Breast epithelium (tissue), 4 donors: Measurements from ENCODE around the gene ACBD7. TPM values are rescaled to one million over a fixed set of nuclear protein-coding genes. Genes with fewer than 3 reads are reported as not detected.

ENCODE experiments used
- DNase-seq, 2 donors: peaks; one replicate each; pipeline ENCODE4 v3.0.0-alpha.2; 2019; ENCODE audit warnings: low spot score in 2 of 2
- H3K27ac ChIP-seq, 2 donors: fragments of 200-600 bp; sonication (generic) in 1 of 2; one replicate each; pipeline ENCODE4 v1.5.1; 2016 to 2019; ENCODE audit warnings: mild to moderate bottlenecking in 1 of 2
- H3K27me3 ChIP-seq, 2 donors: fragments of 200-600 bp; sonication (generic) in 1 of 2; one replicate each; pipeline versions ENCODE4 v1.5.1 to v1.6.0; 2017 to 2019; ENCODE audit warnings: control low read depth in 1 of 2, mild to moderate bottlenecking in 1 of 2
- H3K36me3 ChIP-seq: fragments of 200-600 bp; one replicate; pipeline ENCODE4 v1.5.1; 2019
- H3K4me1 ChIP-seq, 2 donors: fragments of 200-600 bp; sonication (generic); one replicate each; pipeline ENCODE4 v1.5.1; 2016 to 2019; ENCODE audit warnings: control low read depth in 1 of 2
- H3K4me3 ChIP-seq, 3 donors: fragments of 200-600 bp; sonication (generic); 1 replicate in 2 of 3; 2 replicates in 1 of 3; pipeline ENCODE4 v1.5.1; 2016 to 2019; ENCODE audit warnings: mild to moderate bottlenecking in 3 of 3, moderate library complexity in 2 of 3
- H3K9me3 ChIP-seq, 2 donors: fragments of 200-600 bp; sonication (generic) in 1 of 2; one replicate each; pipeline ENCODE4 v1.5.1; 2016 to 2019; ENCODE audit warnings: control low read depth in 1 of 2
- POLR2A ChIP-seq: fragments of 450-650 bp; IDR thresholded peaks from one replicate; pipeline ENCODE4 v1.6.1; 2016; ENCODE audit warnings: antibody characterized with exemption, mild to moderate bottlenecking, moderate library complexity
- POLR2AphosphoS5 ChIP-seq, 3 donors: sonication (generic); formaldehyde crosslinking; IDR thresholded peaks; one replicate each; pipeline ENCODE4 v1.6.1; 2017; ENCODE audit warnings: antibody characterized with exemption in 3 of 3
- intact Hi-C: fragments of 100-400 bp; cut with DNase I; formaldehyde crosslinking; loops from one replicate; pipeline ENCODE4 v1.15.1; 2023; ENCODE audit warnings: low total_unique reads
- total RNA-seq, 3 donors: library from RNA; depleted of rRNA; stranded (reverse); fragments of >200 nt; gene quantifications; one replicate each; pipeline ENCODE4 v1.1.0, GENCODE V29; 2016
- TF ChIP-seq, protein P1 (sequence below), 3 donors: fragments of 450-650 bp; IDR thresholded peaks; one replicate each; pipeline ENCODE4 v1.5.1; 2016 to 2017; ENCODE audit warnings: antibody characterized with exemption in 3 of 3, mild to moderate bottlenecking in 3 of 3, moderate library complexity in 3 of 3

Gene ACBD7
- total RNA-seq, 3 donors from 2014 or later, result 1.0 to 1.1 TPM; not detected in 1

DNA sequence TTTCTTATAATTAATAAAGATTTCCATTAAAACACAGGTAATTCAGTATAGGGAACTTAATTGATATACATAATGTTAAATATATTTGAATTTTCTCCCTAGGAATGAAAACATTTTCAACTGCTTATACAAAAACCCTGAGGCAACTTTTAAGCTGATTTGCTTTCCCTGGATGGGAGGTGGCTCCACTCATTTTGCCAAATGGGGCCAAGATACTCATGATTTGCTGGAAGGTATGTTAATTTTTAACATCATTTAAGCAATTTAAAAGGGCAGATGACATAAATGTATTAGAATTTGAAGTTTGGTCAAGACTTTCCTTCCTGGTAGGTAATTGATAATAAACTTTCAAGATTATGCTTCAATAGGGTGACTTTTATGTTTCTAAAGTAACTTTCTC, 39.0 kb downstream of the ACBD7 start:
- DNase-seq, result no peak

DNA sequence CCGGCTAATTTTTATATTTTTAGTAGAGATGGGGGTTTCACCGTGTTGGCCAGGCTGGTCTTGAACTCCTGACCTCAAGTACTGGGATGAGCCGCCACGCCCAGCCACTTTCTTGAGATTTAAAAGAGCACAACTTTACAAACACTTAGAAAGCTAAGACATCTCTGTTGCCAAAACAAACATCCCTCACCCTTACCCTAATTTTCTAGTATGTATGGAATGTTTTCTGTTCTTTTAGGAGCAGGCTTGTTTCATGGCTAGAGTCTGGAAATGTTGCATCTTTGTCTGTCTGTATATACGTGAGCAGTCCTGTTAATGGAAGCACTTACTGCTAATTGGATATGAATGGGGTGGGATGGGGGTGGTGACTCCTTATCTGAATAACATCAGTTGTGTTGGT, 42.0 kb downstream of the ACBD7 start:
- Histone ChIP-seq H3K4me1 (no peaks in the 10 kb centered on the region), H3K36me3 (no peaks in the 10 kb centered on the region), H3K27ac (no peak overlapping the region), H3K27me3 (no peaks in the 10 kb centered on the region), H3K4me3 (no peak overlapping the region), H3K9me3 (no peaks in the 10 kb centered on the region)
- intact Hi-C loops, result no loop called here
- no peak for DNase-seq
- TF ChIP-seq POLR2AphosphoS5 (IDR thresholded peaks at IDR 0.05) (no peak), POLR2A (no peak)
- TF ChIP-seq, protein P1, sequence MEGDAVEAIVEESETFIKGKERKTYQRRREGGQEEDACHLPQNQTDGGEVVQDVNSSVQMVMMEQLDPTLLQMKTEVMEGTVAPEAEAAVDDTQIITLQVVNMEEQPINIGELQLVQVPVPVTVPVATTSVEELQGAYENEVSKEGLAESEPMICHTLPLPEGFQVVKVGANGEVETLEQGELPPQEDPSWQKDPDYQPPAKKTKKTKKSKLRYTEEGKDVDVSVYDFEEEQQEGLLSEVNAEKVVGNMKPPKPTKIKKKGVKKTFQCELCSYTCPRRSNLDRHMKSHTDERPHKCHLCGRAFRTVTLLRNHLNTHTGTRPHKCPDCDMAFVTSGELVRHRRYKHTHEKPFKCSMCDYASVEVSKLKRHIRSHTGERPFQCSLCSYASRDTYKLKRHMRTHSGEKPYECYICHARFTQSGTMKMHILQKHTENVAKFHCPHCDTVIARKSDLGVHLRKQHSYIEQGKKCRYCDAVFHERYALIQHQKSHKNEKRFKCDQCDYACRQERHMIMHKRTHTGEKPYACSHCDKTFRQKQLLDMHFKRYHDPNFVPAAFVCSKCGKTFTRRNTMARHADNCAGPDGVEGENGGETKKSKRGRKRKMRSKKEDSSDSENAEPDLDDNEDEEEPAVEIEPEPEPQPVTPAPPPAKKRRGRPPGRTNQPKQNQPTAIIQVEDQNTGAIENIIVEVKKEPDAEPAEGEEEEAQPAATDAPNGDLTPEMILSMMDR (IDR thresholded peaks at IDR 0.05), result no peak

More for the DNA sequence above, 39.0 kb downstream of the ACBD7 start:
- Histone ChIP-seq H3K4me1 (no peaks in the 10 kb centered on the region), H3K4me3 (no peak overlapping the region), H3K27me3 (no peaks in the 10 kb centered on the region), H3K36me3 (no peaks in the 10 kb centered on the region), H3K27ac (no peak overlapping the region), H3K9me3 (no peaks in the 10 kb centered on the region)
- TF ChIP-seq POLR2A (no peak), POLR2AphosphoS5 (IDR thresholded peaks at IDR 0.05) (no peak)
- TF ChIP-seq, protein P1 (IDR thresholded peaks at IDR 0.05), result no peak
- intact Hi-C loops, result no loop called here

DNA sequence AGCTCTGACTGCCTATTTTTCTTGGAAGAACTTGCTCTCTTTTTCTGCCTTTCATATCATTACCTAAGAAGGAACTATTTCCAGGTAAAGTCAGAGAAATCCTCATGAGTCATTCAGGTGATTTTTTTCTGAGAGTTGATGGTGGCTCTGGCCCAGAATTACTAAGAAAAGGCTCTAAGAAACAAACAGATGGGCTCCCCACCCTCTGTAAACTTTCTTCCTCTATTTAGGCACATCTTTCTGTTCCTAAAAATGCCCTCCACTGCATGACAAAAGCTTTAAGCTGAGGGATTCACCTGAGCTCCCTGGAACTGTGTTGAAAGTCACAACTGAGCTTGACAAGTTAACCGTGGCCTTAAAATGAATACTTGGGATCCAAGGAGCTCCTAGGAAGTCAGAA, 43.2 kb downstream of the ACBD7 start:
- Histone ChIP-seq H3K27ac (no peak overlapping the region), H3K36me3 (no peaks in the 10 kb centered on the region), H3K4me3 (no peak overlapping the region), H3K9me3 (no peaks in the 10 kb centered on the region), H3K4me1 (no peaks in the 10 kb centered on the region), H3K27me3 (no peaks in the 10 kb centered on the region)
- DNase-seq, result no peak
- TF ChIP-seq, protein P1 (IDR thresholded peaks at IDR 0.05), result no peak
- TF ChIP-seq POLR2AphosphoS5 (IDR thresholded peaks at IDR 0.05) (no peak), POLR2A (no peak)
- intact Hi-C loops, result no loop called here

DNA sequence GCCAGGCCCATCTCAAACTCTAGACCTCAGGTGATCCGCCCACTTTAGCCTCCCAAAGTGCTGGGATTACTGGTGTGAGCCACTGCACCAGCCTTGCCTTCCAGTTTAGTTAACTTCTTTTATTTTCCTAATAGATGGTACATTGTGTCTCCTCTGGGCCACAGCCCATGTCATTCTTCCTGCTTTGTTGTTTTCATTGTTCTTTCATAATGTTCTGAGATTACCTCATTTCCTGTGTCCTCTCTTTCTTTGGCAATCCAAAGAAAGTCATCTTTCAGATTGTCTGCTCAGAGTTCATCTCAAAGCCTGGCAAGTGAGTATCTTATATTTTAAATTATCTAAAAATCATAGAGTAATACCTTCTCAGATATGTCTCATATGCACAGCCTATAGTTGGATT, 44.9 kb downstream of the ACBD7 start, which contains the start of gene OLAH:
TSS of gene OLAH (plus strand) at position 270 of the 400 bp plus-strand sequence. CDS start 3,346 bp downstream, outside the sequence.
- Histone ChIP-seq H3K4me3 (no peak within 1 kb of the TSS), H3K9me3 (no peaks in the 10 kb centered on the region), H3K4me1 (no peaks in the 10 kb centered on the region), H3K27me3 (no peaks in the 10 kb centered on the region), H3K36me3 (no peaks in the 10 kb centered on the region), H3K27ac (no peak within 1 kb of the TSS)
- intact Hi-C loops, result no loop called here
- no peak for TF ChIP-seq POLR2AphosphoS5 (IDR thresholded peaks at IDR 0.05)
- TF ChIP-seq, protein P1 (IDR thresholded peaks at IDR 0.05), result no peak
- no peak for TF ChIP-seq POLR2A
- no peak for DNase-seq

DNA sequence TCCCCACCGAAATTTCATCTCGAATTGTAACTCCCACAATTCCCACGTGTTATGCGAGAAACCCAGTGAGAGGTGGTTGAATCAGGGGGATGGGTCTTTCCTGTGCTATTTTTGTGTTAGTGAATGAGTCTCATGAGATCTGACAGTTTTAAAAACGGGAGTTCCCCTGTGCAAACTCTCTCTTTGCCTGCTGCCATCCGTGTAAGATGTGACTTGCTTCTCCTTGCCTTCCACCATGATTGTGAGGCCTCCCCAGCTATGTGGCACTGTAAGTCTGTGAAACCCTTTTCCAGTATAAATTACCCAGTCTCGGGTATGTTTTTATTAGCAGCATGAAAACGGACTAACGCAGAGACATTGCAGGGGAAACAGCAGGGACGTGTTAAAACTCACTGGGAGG, 50.2 kb downstream of the ACBD7 start:
- Histone ChIP-seq H3K4me1 (no peaks in the 10 kb centered on the region), H3K27ac (no peak overlapping the region), H3K27me3 (no peaks in the 10 kb centered on the region), H3K9me3 (no peaks in the 10 kb centered on the region), H3K4me3 (no peak overlapping the region), H3K36me3 (no peaks in the 10 kb centered on the region)
- intact Hi-C loops, result no loop called here
- TF ChIP-seq, protein P1 (IDR thresholded peaks at IDR 0.05), result no peak
- TF ChIP-seq POLR2AphosphoS5 (IDR thresholded peaks at IDR 0.05) (no peak), POLR2A (no peak)
- no peak for DNase-seq
